HUES64 (cell line): ENCODE results near the gene GIT2.
A peak's percentile ranks its signal among the peaks of the same experiment; 100 is the strongest.
"Not testable (repeated sequence)": the region's sequence is repeated elsewhere in the genome, so short reads cannot be mapped to it uniquely, and the experiment has no call there.

ENCODE experiments used
- H3K27ac ChIP-seq: 2 replicates; pipeline ENCODE4 v1.7.0; 2013; ENCODE audit warnings: low read depth, low read length, inconsistent platforms
- H3K27me3 ChIP-seq: 2 replicates; pipeline ENCODE4 v1.6.1; 2013; ENCODE audit warnings: mild to moderate bottlenecking, low read length; ENCODE audit not compliant: insufficient read depth
- H3K36me3 ChIP-seq: 2 replicates; pipeline ENCODE4 v1.6.1; 2013; ENCODE audit warnings: mild to moderate bottlenecking, low read length; ENCODE audit not compliant: insufficient read depth
- H3K4me1 ChIP-seq: 2 replicates; pipeline ENCODE4 v1.6.1; 2013; ENCODE audit warnings: mild to moderate bottlenecking, low read length, moderate library complexity; ENCODE audit not compliant: insufficient read depth
- H3K4me3 ChIP-seq: 2 replicates; pipeline ENCODE4 v1.5.1; 2013; ENCODE audit warnings: mild to moderate bottlenecking, low read length, moderate library complexity
- H3K9ac ChIP-seq: 2 replicates; pipeline ENCODE4 v1.6.1; 2013; ENCODE audit warnings: mild to moderate bottlenecking, low read depth, low read length
- H3K9me3 ChIP-seq: 2 replicates; pipeline ENCODE4 v1.6.1; 2013; ENCODE audit warnings: low read depth, low read length; ENCODE audit not compliant: insufficient read depth
- WGBS: fragments of 150-250, 120-280 bp; methylation state at CpG from one replicate; pipeline ENCODE4 v1.1.7; 2013; ENCODE audit warnings: missing lambda C conversion rate; 5-methylcytosine and 5-hydroxymethylcytosine counted together

Gene GIT2

GRCh38 chr12:109994401-109995175 is 1.6 kb downstream of the GIT2 start:
- 87% methylated on average over 6 of the region's 6 CpGs for WGBS
- H3K27me3 ChIP-seq: peaks cover under 1% of the 10 kb centered on the region; the same call in 1 of the 2 replicates
- H3K9me3 ChIP-seq: no peaks in the 10 kb centered on the region
- peaks cover 11% of the 10 kb centered on the region; the same call in 1 of the 2 replicates for H3K4me1 ChIP-seq
- peaks cover 10% of the 10 kb centered on the region for H3K36me3 ChIP-seq
- H3K27ac ChIP-seq: no peak overlapping the region
- no peak overlapping the region for H3K9ac ChIP-seq
- H3K4me3 ChIP-seq: peak overlapping the region; percentile 80

- no peaks in the 10 kb centered on the region for H3K9me3 ChIP-seq
- peaks cover 22% of the 10 kb centered on the region for H3K36me3 ChIP-seq
- H3K9ac ChIP-seq: no peak overlapping the region
- no peak overlapping the region for H3K4me3 ChIP-seq
- no peaks in the 10 kb centered on the region for H3K27me3 ChIP-seq
- H3K27ac ChIP-seq: no peak overlapping the region
- 95% methylated on average over 2 of the region's 2 CpGs for WGBS
- H3K4me1 ChIP-seq: peaks cover 6% of the 10 kb centered on the region; the same call in 1 of the 2 replicates
These were observed 3.1 kb downstream of the GIT2 start for GRCh38 chr12:109993091-109993490.

DNA sequence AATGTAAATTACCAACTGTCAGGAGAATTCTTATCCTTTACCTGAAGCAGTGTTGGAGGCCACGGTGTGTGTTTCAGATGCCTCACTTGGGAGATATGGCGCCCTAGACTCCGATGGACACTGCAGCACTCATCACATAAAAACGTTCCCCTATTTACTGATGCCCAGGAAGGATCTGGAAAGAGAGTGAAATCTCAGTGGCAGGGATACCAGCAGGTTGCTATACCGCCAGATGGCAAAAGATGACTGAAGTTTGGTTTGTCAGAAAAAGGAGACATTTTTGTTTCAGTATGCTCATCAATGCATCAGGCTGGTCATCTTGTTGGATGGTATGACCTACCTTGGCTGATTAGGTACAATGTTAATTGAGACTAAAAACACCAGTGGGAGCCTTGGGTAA is 4.6 kb downstream of the GIT2 start:
- H3K27me3 ChIP-seq: no peaks in the 10 kb centered on the region
- no peaks in the 10 kb centered on the region for H3K9me3 ChIP-seq
- H3K9ac ChIP-seq: no peak overlapping the region
- H3K36me3 ChIP-seq: peaks cover 31% of the 10 kb centered on the region
- no peak overlapping the region for H3K27ac ChIP-seq
- H3K4me3 ChIP-seq: no peak overlapping the region
- 97% methylated on average over 5 of the region's 5 CpGs for WGBS
- peaks cover 6% of the 10 kb centered on the region; the same call in 1 of the 2 replicates for H3K4me1 ChIP-seq

DNA sequence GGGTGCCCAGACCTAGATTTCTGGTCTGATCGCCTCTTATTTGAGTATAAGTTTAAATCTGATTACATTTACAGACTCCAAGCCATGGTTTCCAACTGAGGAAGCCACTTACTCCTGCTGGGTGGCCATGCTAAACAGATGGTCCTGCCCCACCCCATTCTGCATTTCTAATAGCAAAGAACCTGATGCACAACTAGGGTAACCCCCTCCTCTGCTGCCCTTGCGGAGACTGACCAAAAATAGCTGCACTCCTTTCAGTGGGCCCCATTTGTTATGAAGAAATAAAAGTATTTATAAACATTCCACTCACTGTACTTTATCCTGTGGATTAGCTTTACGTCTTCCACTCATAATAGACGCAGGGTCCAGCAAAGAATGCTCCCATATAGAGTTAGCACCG is 6.8 kb downstream of the GIT2 start:
- 95% methylated on average over 4 of the region's 5 CpGs for WGBS
- H3K4me1 ChIP-seq: no peaks in the 10 kb centered on the region
- H3K4me3 ChIP-seq: no peak overlapping the region
- H3K27me3 ChIP-seq: no peaks in the 10 kb centered on the region
- peaks cover 38% of the 10 kb centered on the region for H3K36me3 ChIP-seq
- no peak overlapping the region for H3K9ac ChIP-seq
- H3K9me3 ChIP-seq: no peaks in the 10 kb centered on the region
- no peak overlapping the region for H3K27ac ChIP-seq

GRCh38 chr12:109988903-109989302 is 7.3 kb downstream of the GIT2 start:
- H3K9ac ChIP-seq: no peak overlapping the region
- no peaks in the 10 kb centered on the region for H3K4me1 ChIP-seq
- H3K27ac ChIP-seq: no peak overlapping the region
- peaks cover 39% of the 10 kb centered on the region for H3K36me3 ChIP-seq
- H3K27me3 ChIP-seq: no peaks in the 10 kb centered on the region
- no peaks in the 10 kb centered on the region for H3K9me3 ChIP-seq
- no peak overlapping the region for H3K4me3 ChIP-seq
- WGBS: 98% methylated on average over 7 of the region's 8 CpGs

- Histone ChIP-seq H3K9me3 (no peaks in the 10 kb centered on the region), H3K4me3 (no peak overlapping the region), H3K27me3 (no peaks in the 10 kb centered on the region), H3K36me3 (peaks cover 45% of the 10 kb centered on the region), H3K27ac (no peak overlapping the region), H3K4me1 (no peaks in the 10 kb centered on the region), H3K9ac (no peak overlapping the region)
- WGBS: 94% methylated on average over 10 of the region's 10 CpGs
These were observed 7.9 kb downstream of the GIT2 start for GRCh38 chr12:109988274-109988673.

DNA sequence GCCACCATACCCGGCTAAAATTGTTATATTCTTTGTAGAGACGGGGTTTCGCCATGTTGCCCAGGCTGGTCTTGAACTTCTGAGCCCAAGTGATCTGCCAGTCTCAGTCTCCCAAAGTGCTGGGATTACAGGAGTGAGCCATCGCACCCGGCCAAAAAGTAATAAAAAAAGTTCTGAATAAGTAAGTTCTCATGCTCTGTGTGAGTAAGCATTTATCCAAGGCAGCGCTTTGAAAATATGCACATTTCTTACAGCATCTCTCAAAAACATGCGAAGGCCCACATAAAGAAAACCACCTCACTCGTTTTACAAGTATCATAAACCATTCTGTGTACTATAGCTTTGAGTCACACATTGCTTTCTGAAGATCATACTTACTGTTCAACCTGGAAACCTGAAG is 8.6 kb downstream of the GIT2 start:
- Histone ChIP-seq H3K27me3 (no peaks in the 10 kb centered on the region), H3K4me3 (no peak overlapping the region), H3K4me1 (no peaks in the 10 kb centered on the region), H3K9me3 (no peaks in the 10 kb centered on the region), H3K9ac (no peak overlapping the region), H3K27ac (no peak overlapping the region), H3K36me3 (peaks cover 51% of the 10 kb centered on the region)
- 96% methylated on average over 8 of the region's 8 CpGs for WGBS

GRCh38 chr12:109986236-109986635 is 9.9 kb downstream of the GIT2 start:
- H3K9me3 ChIP-seq, H3K4me3 ChIP-seq, H3K27ac ChIP-seq, H3K27me3 ChIP-seq, H3K4me1 ChIP-seq, H3K9ac ChIP-seq: not testable (repeated sequence)
- peaks cover 63% of the 10 kb centered on the region for H3K36me3 ChIP-seq
- 96% methylated on average over 16 of the region's 16 CpGs for WGBS

DNA sequence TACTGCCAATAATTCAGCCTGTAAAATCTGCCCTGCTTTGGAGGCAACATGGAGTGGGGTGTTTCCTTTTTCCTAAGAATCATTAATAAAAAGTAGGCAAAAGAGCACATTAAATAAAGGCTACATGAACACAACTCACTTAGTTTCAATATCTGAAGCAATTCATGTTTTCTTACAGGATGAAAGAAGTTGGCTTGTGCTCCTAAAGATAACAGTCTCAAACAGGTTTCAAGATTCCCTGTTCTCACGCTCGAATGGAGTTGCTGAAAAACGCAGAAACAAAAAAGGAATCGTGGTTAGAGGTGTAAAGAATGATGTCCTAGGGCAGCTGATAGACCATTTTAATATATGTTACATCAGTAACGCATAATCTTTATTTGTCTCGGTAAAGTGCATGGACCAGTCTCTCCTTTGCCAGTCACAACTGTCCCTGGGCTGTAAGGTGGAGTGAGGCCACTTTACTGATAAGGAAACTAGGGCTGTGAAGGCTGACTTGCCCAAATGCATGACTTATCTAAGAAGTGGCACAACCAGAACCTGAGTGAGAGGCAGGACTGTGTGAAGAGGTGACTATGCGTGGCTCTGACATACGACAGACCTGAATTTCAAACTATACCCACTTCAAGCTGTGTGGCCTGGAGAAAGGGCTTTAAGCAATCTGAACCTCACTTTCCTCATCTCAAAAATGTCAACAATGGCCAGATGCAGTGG is 12.6 kb downstream of the GIT2 start:
- 93% methylated on average over 8 of the region's 8 CpGs for WGBS
- Histone ChIP-seq H3K9me3 (no peaks in the 10 kb centered on the region), H3K36me3 (peaks cover 65% of the 10 kb centered on the region), H3K27ac (no peak overlapping the region), H3K27me3 (no peaks in the 10 kb centered on the region), H3K4me3 (no peak overlapping the region), H3K4me1 (no peaks in the 10 kb centered on the region), H3K9ac (no peak overlapping the region)

DNA sequence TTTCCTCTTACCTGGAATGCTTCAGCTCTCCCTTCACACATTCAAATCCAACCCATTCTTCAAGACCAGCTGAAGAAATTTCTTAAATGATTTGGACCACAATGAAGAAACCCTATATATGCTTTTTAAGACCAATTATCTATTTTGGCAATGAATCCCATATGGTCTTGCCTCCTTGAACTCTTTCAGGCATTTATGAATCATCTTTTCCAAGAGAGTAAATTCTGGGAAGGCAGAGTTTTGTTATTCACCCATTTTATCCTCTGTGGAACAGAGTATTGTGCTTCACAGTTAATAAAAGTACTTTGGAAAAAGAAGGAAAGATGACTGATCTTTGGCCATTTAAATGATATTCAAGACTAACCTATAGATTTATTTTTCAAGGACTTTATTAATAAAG is 14.0 kb downstream of the GIT2 start:
- no peaks in the 10 kb centered on the region for H3K4me1 ChIP-seq
- H3K9ac ChIP-seq: no peak overlapping the region
- H3K9me3 ChIP-seq: no peaks in the 10 kb centered on the region
- H3K4me3 ChIP-seq: no peak overlapping the region
- no peaks in the 10 kb centered on the region for H3K27me3 ChIP-seq
- H3K27ac ChIP-seq: no peak overlapping the region
- H3K36me3 ChIP-seq: peaks cover 64% of the 10 kb centered on the region

DNA sequence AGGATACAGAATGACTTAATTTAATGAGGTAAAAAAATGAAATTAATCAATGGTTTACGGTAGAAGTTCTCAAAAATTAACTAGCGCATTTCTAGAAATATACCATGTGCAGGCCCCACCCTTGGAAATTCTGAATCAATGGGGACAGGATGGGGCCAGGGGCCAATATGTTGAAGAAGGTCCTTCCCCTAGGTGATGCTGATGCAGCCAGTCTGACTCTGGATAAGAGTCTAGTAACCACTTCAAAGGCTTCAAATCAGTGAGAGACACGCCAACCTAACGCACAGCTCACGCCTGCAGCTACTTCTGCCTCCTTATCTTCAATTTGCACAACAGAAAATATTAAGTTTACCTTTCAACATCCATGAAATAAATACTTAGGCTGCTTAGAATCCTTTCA is 14.9 kb downstream of the GIT2 start:
- no peak overlapping the region for H3K4me3 ChIP-seq
- no peaks in the 10 kb centered on the region for H3K4me1 ChIP-seq
- 95% methylated on average over 5 of the region's 5 CpGs for WGBS
- H3K27ac ChIP-seq: no peak overlapping the region
- no peak overlapping the region for H3K9ac ChIP-seq
- H3K27me3 ChIP-seq: no peaks in the 10 kb centered on the region
- H3K9me3 ChIP-seq: no peaks in the 10 kb centered on the region
- peaks cover 71% of the 10 kb centered on the region for H3K36me3 ChIP-seq
